Measurements from ENCODE around the gene P2RX1. TPM values are rescaled to one million over a fixed set of nuclear protein-coding genes. Genes with fewer than 3 reads are reported as not detected.

Gene P2RX1
- total and polyA plus RNA-seq, 8 donors: 1.7 to 12.1 (median 2.3) TPM

- no peak for ATAC-seq
- no peak for TF ChIP-seq CTCF (IDR thresholded peaks at IDR 0.05)
Observed at GRCh38 chr17:3895354-3895753, 20.9 kb downstream of the P2RX1 start.

GRCh38 chr17:3894911-3895343, 21.3 kb downstream of the P2RX1 start:
- Histone ChIP-seq H3K9me3 (no peaks in the 10 kb centered on the region), H3K36me3 (peaks cover 0 to 22% of the 10 kb centered on the region in 2 donors), H3K4me1 (peaks cover 29 to 59% of the 10 kb centered on the region in 2 donors), H3K4me3 (no peak overlapping the region), H3K27ac (peak overlapping the region; percentile 75 to 87), H3K27me3 (no peaks in the 10 kb centered on the region)
- DNase-seq (peak in 1 of 4 donors; percentile 67), ATAC-seq (peak; percentile 19)
- TF ChIP-seq CTCF (IDR thresholded peaks at IDR 0.05): no peak
- intact Hi-C loops (cut with DNase I): no loop called here

More at GRCh38 chr17:3895354-3895753, 20.9 kb downstream of the P2RX1 start:
- Histone ChIP-seq H3K36me3 (peaks cover 0 to 22% of the 10 kb centered on the region in 2 donors), H3K9me3 (no peaks in the 10 kb centered on the region), H3K4me1 (peaks cover 24 to 55% of the 10 kb centered on the region in 2 donors), H3K27ac (peak overlapping the region; percentile 75 to 87), H3K27me3 (no peaks in the 10 kb centered on the region), H3K4me3 (no peak overlapping the region)
- intact Hi-C loops (cut with DNase I): no loop called here
- DNase-seq: no peak

GRCh38 chr17:3894188-3894587, 22.1 kb downstream of the P2RX1 start:
- H3K4me1 ChIP-seq: peaks cover 32 to 65% of the 10 kb centered on the region in 2 donors
- no peak for ATAC-seq
- DNase-seq: no peak
- intact Hi-C loops (cut with DNase I): no loop called here
- H3K27ac ChIP-seq: peak overlapping the region; percentile 75 to 87
- no peaks in the 10 kb centered on the region for H3K9me3 ChIP-seq
- H3K27me3 ChIP-seq: no peaks in the 10 kb centered on the region
- H3K36me3 ChIP-seq: peaks cover 0 to 20% of the 10 kb centered on the region in 2 donors
- no peak for TF ChIP-seq CTCF (IDR thresholded peaks at IDR 0.05)
- no peak overlapping the region for H3K4me3 ChIP-seq

GRCh38 chr17:3893720-3894116, 22.5 kb downstream of the P2RX1 start:
- DNase-seq: no peak
- H3K27ac ChIP-seq: peak overlapping the region; percentile 75 to 87
- H3K4me3 ChIP-seq: peak overlapping the region; percentile 48 to 91

More at GRCh38 chr17:3893720-3894116, 22.5 kb downstream of the P2RX1 start:
- no peak for TF ChIP-seq CTCF (IDR thresholded peaks at IDR 0.05)
- H3K9me3 ChIP-seq: no peaks in the 10 kb centered on the region
- no peaks in the 10 kb centered on the region for H3K27me3 ChIP-seq
- peaks cover 0 to 16% of the 10 kb centered on the region in 2 donors for H3K36me3 ChIP-seq
- H3K4me1 ChIP-seq: peaks cover 32 to 69% of the 10 kb centered on the region in 2 donors
- ATAC-seq: no peak
- intact Hi-C loops (cut with DNase I): no loop called here

Data from left lung (tissue), 10 donors.